Measurements from ENCODE around the gene KRTCAP3. TPM values are rescaled to one million over a fixed set of nuclear protein-coding genes. Genes with fewer than 3 reads are reported as not detected.

Gene KRTCAP3
- total RNA-seq, 6 donors from 2014 or later = 13.8 to 39.7 (median 31.0) TPM

DNA sequence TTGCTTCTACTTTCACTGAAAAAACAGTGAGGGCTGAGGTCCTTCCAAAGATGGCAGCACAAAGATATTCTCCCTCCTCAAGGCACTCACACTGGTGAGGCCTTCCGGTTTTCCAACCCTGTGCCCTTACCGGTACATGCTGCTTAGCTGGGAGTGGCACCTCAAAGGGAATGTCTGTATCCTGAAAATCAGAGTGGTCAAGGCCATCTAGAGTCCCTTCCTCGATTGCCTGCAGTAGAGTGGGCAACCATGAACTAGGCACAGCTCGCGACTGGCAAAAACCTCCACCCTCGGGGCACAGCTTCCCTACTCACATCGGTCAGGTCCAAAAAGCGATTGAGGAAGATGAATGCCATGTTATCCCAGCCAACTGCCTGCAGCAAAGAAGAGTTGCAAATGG is 3.4 kb downstream of the KRTCAP3 start:
- Histone ChIP-seq H3K27ac (peak overlapping the region; percentile 42 to 72 (median 57)), H3K4me3 (no peak overlapping the region), H3K9me3 (no peaks in the 10 kb centered on the region), H3K36me3 (peaks cover 15 to 69% (median 45%) of the 10 kb centered on the region in 4 donors), H3K4me1 (peaks cover 0 to 8% (median 2%) of the 10 kb centered on the region in 4 donors), H3K27me3 (no peaks in the 10 kb centered on the region)
- ATAC-seq (ENCODE audit: low FRiP score in 2 of 2) (no peak), DNase-seq (no peak)
- 92 to 93% methylated on average over 8 of the region's 8 CpGs for WGBS, 2 donors
- TF ChIP-seq POLR2A (IDR thresholded peaks at IDR 0.05) (no peak), POLR2AphosphoS5 (IDR thresholded peaks at IDR 0.05) (no peak), EP300 (IDR thresholded peaks at IDR 0.05) (no peak)
- TF ChIP-seq, protein P1, sequence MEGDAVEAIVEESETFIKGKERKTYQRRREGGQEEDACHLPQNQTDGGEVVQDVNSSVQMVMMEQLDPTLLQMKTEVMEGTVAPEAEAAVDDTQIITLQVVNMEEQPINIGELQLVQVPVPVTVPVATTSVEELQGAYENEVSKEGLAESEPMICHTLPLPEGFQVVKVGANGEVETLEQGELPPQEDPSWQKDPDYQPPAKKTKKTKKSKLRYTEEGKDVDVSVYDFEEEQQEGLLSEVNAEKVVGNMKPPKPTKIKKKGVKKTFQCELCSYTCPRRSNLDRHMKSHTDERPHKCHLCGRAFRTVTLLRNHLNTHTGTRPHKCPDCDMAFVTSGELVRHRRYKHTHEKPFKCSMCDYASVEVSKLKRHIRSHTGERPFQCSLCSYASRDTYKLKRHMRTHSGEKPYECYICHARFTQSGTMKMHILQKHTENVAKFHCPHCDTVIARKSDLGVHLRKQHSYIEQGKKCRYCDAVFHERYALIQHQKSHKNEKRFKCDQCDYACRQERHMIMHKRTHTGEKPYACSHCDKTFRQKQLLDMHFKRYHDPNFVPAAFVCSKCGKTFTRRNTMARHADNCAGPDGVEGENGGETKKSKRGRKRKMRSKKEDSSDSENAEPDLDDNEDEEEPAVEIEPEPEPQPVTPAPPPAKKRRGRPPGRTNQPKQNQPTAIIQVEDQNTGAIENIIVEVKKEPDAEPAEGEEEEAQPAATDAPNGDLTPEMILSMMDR (IDR thresholded peaks at IDR 0.05) = no peak

DNA sequence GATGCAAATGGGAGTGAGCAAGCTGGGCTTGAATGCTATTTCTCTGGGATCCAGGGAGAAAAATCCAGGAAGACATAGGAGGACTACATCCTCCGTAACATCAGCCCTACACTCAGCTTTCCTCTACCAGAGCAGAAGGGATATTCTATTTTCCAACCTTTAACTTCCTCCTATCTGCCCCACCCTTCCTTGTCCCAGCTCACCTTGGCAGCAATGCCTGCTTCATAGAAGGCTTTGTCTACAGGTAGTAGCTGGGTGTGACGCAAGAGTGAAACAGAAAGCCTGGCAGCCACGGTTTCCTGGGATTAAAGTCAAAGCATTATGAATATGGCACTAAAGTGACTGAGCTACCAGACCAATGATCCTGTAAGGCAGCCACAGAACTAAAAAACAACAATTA is 3.9 kb downstream of the KRTCAP3 start:
- H3K27me3 ChIP-seq = no peaks in the 10 kb centered on the region
- H3K4me1 ChIP-seq = peaks cover 0 to 8% (median 2%) of the 10 kb centered on the region in 4 donors
- 54 to 62% methylated on average over 3 of the region's 3 CpGs for WGBS, 2 donors
- DNase-seq = peak in 1 of 2 donors; percentile 90
- peaks cover 10 to 65% (median 41%) of the 10 kb centered on the region in 4 donors for H3K36me3 ChIP-seq
- TF ChIP-seq EP300 (IDR thresholded peaks at IDR 0.05) (no peak), POLR2AphosphoS5 (IDR thresholded peaks at IDR 0.05) (no peak), POLR2A (IDR thresholded peaks at IDR 0.05) (peak in 1 of 4 donors; percentile 15)
- TF ChIP-seq, protein P1 (IDR thresholded peaks at IDR 0.05) = no peak
- no peaks in the 10 kb centered on the region for H3K9me3 ChIP-seq
- ATAC-seq (ENCODE audit: low FRiP score in 2 of 2) = peak in 1 of 2 donors; percentile 65
- peak overlapping the region; percentile 42 to 72 (median 57) for H3K27ac ChIP-seq
- no peak overlapping the region for H3K4me3 ChIP-seq

DNA sequence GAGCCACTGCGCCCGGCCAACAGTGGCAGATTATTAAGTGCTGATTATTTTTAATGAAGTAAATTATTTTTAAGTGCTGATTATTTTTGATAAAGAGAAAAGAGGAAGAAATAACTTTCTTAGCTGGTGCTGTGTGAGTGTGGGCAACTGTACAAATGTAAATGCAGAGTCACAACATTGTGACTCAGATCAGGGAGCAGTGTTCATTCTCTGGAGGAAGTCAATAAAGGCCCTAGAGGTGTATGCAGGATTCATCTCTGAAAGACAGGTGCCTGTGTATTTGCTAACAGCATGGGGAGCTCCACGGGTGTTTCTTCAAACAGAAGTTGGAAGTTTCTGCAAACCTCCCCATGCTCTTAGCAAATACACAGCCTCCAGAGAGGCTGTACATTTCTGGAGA is 6.2 kb downstream of the KRTCAP3 start:
- Histone ChIP-seq H3K4me3 (no peak overlapping the region), H3K27me3 (no peaks in the 10 kb centered on the region), H3K9me3 (no peaks in the 10 kb centered on the region), H3K4me1 (peaks cover 0 to 8% (median 0%) of the 10 kb centered on the region in 4 donors), H3K27ac (no peak overlapping the region), H3K36me3 (peaks cover 0 to 58% (median 28%) of the 10 kb centered on the region in 4 donors)
- WGBS, 2 donors = 60 to 89% methylated on average over 3 of the region's 3 CpGs
- TF ChIP-seq POLR2AphosphoS5 (IDR thresholded peaks at IDR 0.05) = no peak
- no peak for TF ChIP-seq EP300 (IDR thresholded peaks at IDR 0.05)
- TF ChIP-seq POLR2A (IDR thresholded peaks at IDR 0.05) = no peak
- TF ChIP-seq, protein P1 (IDR thresholded peaks at IDR 0.05) = no peak
- DNase-seq = no peak
- no peak for ATAC-seq (ENCODE audit: low FRiP score in 2 of 2)

DNA sequence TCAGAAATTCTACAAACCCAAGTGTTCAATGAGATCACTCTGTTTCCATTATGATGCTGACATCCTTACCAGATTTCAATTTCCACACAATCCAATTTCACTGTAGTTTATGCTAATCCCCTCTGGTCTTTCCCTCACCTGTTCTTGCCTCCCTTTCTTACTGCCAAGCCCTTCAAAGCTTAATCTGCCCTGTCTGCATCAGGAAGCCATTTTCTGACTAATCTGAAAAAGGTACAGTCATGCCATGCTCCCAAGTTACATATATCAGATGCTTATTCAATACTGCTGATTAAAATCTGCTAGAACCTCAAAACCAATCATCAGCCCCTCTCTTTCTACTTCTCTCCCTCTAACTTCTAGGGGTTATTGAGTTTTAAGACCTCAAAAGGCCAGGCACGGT is 8.9 kb downstream of the KRTCAP3 start:
- H3K27me3 ChIP-seq = no peaks in the 10 kb centered on the region
- peaks cover 0 to 3% (median 0%) of the 10 kb centered on the region in 4 donors for H3K4me1 ChIP-seq
- no peaks in the 10 kb centered on the region for H3K9me3 ChIP-seq
- no peak for DNase-seq
- no peak overlapping the region for H3K27ac ChIP-seq
- TF ChIP-seq POLR2AphosphoS5 (IDR thresholded peaks at IDR 0.05) = no peak
- TF ChIP-seq, protein P1 (IDR thresholded peaks at IDR 0.05) = no peak
- no peak for TF ChIP-seq POLR2A (IDR thresholded peaks at IDR 0.05)
- ATAC-seq (ENCODE audit: low FRiP score in 2 of 2) = no peak
- 93 to 95% methylated on average over 1 of the region's 1 CpG for WGBS, 2 donors
- H3K36me3 ChIP-seq = peaks cover 8 to 69% (median 35%) of the 10 kb centered on the region in 4 donors
- H3K4me3 ChIP-seq = no peak overlapping the region

DNA sequence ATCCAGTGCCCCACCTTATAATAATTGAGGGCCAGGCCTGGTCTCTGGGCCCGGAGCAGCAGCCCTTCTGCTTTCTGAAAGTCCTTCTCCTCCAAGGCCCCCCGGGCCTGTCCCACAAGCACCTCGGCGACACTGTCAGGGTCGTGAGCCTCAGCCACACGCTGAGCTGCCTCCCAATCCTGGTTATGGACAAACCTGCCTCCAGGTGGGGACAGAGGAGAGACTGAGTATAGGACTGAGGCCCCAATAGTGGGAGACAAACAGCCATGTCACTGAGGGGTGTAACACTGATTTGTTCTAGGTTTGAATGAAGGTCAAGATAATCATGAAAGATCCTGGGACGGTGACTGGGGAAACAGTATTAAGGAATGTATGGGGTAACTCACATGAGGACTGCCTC is 11.8 kb downstream of the KRTCAP3 start:
- Histone ChIP-seq H3K4me3 (no peak overlapping the region), H3K27ac (no peak overlapping the region), H3K36me3 (peaks cover 8 to 77% (median 43%) of the 10 kb centered on the region in 4 donors), H3K9me3 (no peaks in the 10 kb centered on the region), H3K27me3 (no peaks in the 10 kb centered on the region), H3K4me1 (no peaks in the 10 kb centered on the region)
- WGBS, 2 donors = 95 to 97% methylated on average over 7 of the region's 7 CpGs
- DNase-seq (no peak), ATAC-seq (ENCODE audit: low FRiP score in 2 of 2) (no peak)
- TF ChIP-seq POLR2AphosphoS5 (IDR thresholded peaks at IDR 0.05) = no peak
- no peak for TF ChIP-seq POLR2A (IDR thresholded peaks at IDR 0.05)
- TF ChIP-seq, protein P1 (IDR thresholded peaks at IDR 0.05) = no peak
- no peak for TF ChIP-seq EP300 (IDR thresholded peaks at IDR 0.05)

All from upper lobe of left lung (tissue), 6 donors.